Uterus (tissue), 4 donors: Measurements from ENCODE around the gene HDAC4. TPM values are rescaled to one million over a fixed set of nuclear protein-coding genes. Genes with fewer than 3 reads are reported as not detected.
A peak's percentile ranks its signal among the peaks of the same experiment; 100 is the strongest.

Experiments
- DNase-seq, 2 donors: peaks; one replicate each; pipeline ENCODE4 v3.0.0-alpha.2; 2019 to 2020
- H3K27ac ChIP-seq, 2 donors: fragments of 200-600 bp; sonication (generic); 1 replicate in 1 of 2; 2 replicates in 1 of 2; pipeline ENCODE4 v1.5.1; 2016 to 2018
- H3K27me3 ChIP-seq, 2 donors: fragments of 200-600 bp; sonication (generic); one replicate each; pipeline ENCODE4 v1.5.1; 2018 to 2019; ENCODE audit warnings: control low read depth in 1 of 2
- H3K36me3 ChIP-seq, 2 donors: fragments of 200-600 bp; sonication (generic); one replicate each; pipeline ENCODE4 v1.5.1; 2019; ENCODE audit warnings: control low read depth in 1 of 2
- H3K4me1 ChIP-seq, 2 donors: fragments of 200-600 bp; sonication (generic); one replicate each; pipeline ENCODE4 v1.5.1; 2018 to 2019; ENCODE audit warnings: control low read depth in 1 of 2
- H3K4me3 ChIP-seq, 2 donors: fragments of 200-600 bp; sonication (generic); 1 replicate in 1 of 2; 2 replicates in 1 of 2; pipeline ENCODE4 v1.5.1; 2018 to 2019; ENCODE audit warnings: mild to moderate bottlenecking in 1 of 2
- H3K9me3 ChIP-seq, 2 donors: fragments of 200-600 bp; sonication (generic); one replicate each; pipeline ENCODE4 v1.5.1; 2019; ENCODE audit warnings: control low read depth in 1 of 2
- CTCF ChIP-seq, 4 experiments: fragments of 200-600 bp in 2 of 4; fragments of 450-650 bp in 2 of 4; sonication (generic) in 2 of 4; IDR thresholded peaks; one replicate each; pipeline ENCODE4 v1.5.1; 2016 to 2019; ENCODE audit warnings: antibody characterized with exemption in 4 of 4, mild to moderate bottlenecking in 2 of 4, moderate library complexity in 1 of 4
- POLR2A ChIP-seq, 2 donors: fragments of 450-650 bp; IDR thresholded peaks; one replicate each; pipeline ENCODE4 v1.6.1; 2016; ENCODE audit warnings: antibody characterized with exemption in 2 of 2, mild to moderate bottlenecking in 1 of 2, moderate library complexity in 1 of 2
- intact Hi-C: fragments of 100-400 bp; cut with DNase I; formaldehyde crosslinking; loops from one replicate; pipeline ENCODE4 v1.15.1; 2023; ENCODE audit warnings: low total_unique reads
- total RNA-seq, 4 donors: library from RNA; depleted of rRNA in 3 of 4; stranded (reverse); fragments of >200 nt in 3 of 4; gene quantifications; one replicate each; pipeline versions ENCODE4 v1.1.0 to v1.2.4, GENCODE V29; 2014 to 2023
- donor health status: DM: yes; HTN: yes; CAD: no.

Gene HDAC4
- total RNA-seq, 4 donors from 2014 or later: 42.1 to 91.5 (median 73.4) TPM

GRCh38 chr2:239015901-239016675, 384.7 kb downstream of the HDAC4 start:
- peak overlapping the region in 1 of 2 donors; percentile 51 for H3K27ac ChIP-seq
- no peaks in the 10 kb centered on the region for H3K27me3 ChIP-seq
- TF ChIP-seq POLR2A (IDR thresholded peaks at IDR 0.05): no peak
- no peak for TF ChIP-seq CTCF (IDR thresholded peaks at IDR 0.05)
- peaks cover 0 to 6% of the 10 kb centered on the region in 2 donors for H3K4me1 ChIP-seq
- H3K9me3 ChIP-seq: no peaks in the 10 kb centered on the region
- H3K4me3 ChIP-seq: no peak overlapping the region
- H3K36me3 ChIP-seq: no peaks in the 10 kb centered on the region
- DNase-seq: peak; percentile 9 to 15
- intact Hi-C loops: loop anchor here (2.0 kb wide), 1 partner anchor 35 kb away; no protein-coding TSS in a partner anchor

- no peaks in the 10 kb centered on the region for H3K27me3 ChIP-seq
- H3K9me3 ChIP-seq: no peaks in the 10 kb centered on the region
- peak overlapping the region in 1 of 2 donors; percentile 51 for H3K27ac ChIP-seq
- H3K36me3 ChIP-seq: no peaks in the 10 kb centered on the region
- peak in 1 of 2 donors; percentile 16 for DNase-seq
- peaks cover 0 to 6% of the 10 kb centered on the region in 2 donors for H3K4me1 ChIP-seq
- intact Hi-C loops: no loop called here
- H3K4me3 ChIP-seq: no peak overlapping the region
- TF ChIP-seq CTCF (IDR thresholded peaks at IDR 0.05): no peak
These were observed 385.5 kb downstream of the HDAC4 start for GRCh38 chr2:239015218-239015900.

GRCh38 chr2:239014458-239015217, 386.2 kb downstream of the HDAC4 start:
- TF ChIP-seq CTCF (IDR thresholded peaks at IDR 0.05) (no peak), POLR2A (IDR thresholded peaks at IDR 0.05) (no peak)
- Histone ChIP-seq H3K4me1 (peaks cover 0 to 6% of the 10 kb centered on the region in 2 donors), H3K27ac (peak overlapping the region in 1 of 2 donors; percentile 51), H3K27me3 (no peaks in the 10 kb centered on the region), H3K36me3 (no peaks in the 10 kb centered on the region), H3K4me3 (no peak overlapping the region), H3K9me3 (no peaks in the 10 kb centered on the region)
- no peak for DNase-seq
- intact Hi-C loops: no loop called here

GRCh38 chr2:239013678-239013976, 387.2 kb downstream of the HDAC4 start:
- TF ChIP-seq CTCF (IDR thresholded peaks at IDR 0.05) (no peak), POLR2A (IDR thresholded peaks at IDR 0.05) (no peak)
- H3K4me3 ChIP-seq: no peak overlapping the region

More at GRCh38 chr2:239013678-239013976, 387.2 kb downstream of the HDAC4 start:
- DNase-seq: no peak
- H3K27ac ChIP-seq: peak overlapping the region in 1 of 2 donors; percentile 51
- H3K9me3 ChIP-seq: no peaks in the 10 kb centered on the region
- peaks cover 0 to under 1% of the 10 kb centered on the region in 2 donors for H3K4me1 ChIP-seq
- H3K36me3 ChIP-seq: no peaks in the 10 kb centered on the region
- H3K27me3 ChIP-seq: no peaks in the 10 kb centered on the region
- intact Hi-C loops: no loop called here
